HTERT RPE-1 (cell line): ENCODE results near the gene MYH6.
"Not testable (repeated sequence)": the region's sequence is repeated elsewhere in the genome, so short reads cannot be mapped to it uniquely, and the experiment has no call there.

Source experiments
- in situ Hi-C: fragments of 300-500 bp; cut with MboI; formaldehyde crosslinking; loops from 4 replicates; pipeline ENCODE4 v1.14.3; 2020; ENCODE audit warnings: low sequenced_read_pairs

Gene MYH6

DNA sequence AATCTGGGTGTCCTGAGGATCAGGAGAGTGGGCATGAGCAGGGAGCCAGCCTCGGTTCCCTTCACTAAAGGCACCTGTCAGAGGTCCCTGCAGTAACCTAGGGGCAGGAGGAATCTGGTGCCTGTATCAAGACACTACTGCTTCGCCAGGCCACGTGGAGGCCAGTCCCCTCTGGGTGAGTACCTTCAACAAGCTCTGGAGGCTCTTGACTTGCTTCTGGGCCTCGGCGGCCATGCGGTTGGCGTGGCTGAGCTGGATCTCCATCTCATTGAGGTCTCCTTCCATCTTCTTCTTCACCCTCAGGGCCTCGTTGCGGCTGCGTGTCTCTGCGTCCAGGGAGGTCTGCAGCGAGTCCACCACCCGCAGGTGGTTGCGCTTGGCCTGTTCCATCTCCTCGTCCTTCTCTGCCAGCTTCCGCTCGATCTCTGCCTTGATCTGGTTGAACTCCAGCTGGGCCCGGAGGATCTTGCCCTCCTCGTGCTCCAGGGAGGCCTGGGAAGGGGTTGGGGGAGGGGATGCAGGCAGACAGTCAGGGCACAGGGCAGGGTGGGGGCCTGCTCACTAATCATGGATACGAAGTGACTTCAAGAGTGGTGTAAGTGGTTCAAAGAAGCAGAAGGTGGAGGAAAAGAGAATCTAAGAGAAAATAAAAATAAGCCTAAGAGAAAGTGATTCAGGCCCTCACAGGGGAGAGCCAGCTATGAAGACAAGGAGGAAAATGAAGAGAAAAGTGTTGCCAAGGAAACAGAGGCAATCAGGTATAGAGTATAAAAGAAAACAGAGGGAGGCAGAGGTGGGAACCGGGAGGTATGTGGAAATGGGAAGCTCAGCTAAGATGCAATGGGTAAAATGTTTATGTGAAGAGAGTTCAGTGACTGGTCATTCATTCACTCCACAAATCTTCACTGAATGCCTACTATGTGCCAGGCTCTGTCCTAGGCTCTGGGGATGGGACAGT, 8.0 kb upstream of the MYH6 start:
- in situ Hi-C loops = no loop called here

- in situ Hi-C loops = no loop called here
These were observed 7.1 kb upstream of the MYH6 start for GRCh38 chr14:23414906-23415820.

GRCh38 chr14:23414254-23414653, 6.2 kb upstream of the MYH6 start:
- in situ Hi-C loops = no loop called here

DNA sequence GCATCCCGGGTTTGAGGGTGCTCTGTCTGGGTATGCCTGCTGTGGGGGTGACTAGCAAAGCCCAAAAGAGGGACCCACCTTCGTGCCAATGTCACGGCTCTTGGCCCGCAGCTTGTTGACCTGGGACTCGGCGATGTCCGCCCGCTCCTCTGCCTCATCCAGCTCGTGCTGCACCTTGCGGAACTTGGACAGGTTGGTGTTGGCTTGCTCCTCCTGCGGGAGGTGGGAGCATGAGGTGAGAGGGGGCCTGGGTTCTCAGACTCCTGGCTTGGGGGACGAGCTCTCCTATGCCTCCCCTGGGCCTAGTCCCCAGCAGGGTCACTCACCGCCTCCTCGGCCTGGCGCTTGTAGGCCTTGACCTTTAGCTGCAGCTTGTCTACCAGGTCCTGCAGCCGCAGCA, 5.6 kb upstream of the MYH6 start:
- in situ Hi-C loops = no loop called here

GRCh38 chr14:23411563-23412525, 3.8 kb upstream of the MYH6 start:
- in situ Hi-C loops = no loop called here

DNA sequence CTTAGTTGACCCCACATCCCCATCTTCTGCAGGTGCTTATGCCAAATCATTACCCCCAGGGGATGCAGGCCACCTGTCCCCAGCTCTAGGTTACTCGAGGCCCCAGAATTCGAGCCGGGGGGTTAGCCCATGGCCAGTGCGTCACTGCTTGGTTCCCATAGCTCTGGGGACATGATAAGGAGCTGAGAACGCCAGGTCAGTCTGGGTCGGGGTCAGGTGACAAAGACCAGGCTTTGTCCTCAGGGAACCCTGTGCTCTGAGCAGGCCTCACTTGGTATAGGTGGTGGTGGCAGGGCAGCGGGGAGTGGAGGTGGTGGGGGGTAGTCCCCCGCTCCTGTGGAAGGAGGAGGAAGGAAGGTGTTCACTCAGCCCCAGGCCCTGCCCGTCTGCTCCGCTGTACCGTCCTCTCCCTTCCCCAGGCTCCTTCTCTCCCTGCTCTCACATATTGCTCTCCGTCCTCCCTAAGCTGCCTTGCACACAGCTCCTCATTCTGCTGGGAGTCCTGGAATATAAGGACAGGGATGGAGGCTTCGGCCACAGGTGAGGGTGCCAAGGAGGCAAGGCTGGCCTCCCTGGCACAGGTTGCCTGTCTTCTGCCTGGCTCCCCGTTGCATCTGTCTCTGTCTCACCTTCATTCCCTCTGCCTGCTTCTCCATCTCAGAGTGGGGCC, 2.0 kb upstream of the MYH6 start:
- in situ Hi-C loops = no loop called here

GRCh38 chr14:23409475-23409874, 1.4 kb upstream of the MYH6 start:
- in situ Hi-C loops = no loop called here

GRCh38 chr14:23408307-23408630, 196 bp upstream of the MYH6 start:
- in situ Hi-C loops = no loop called here

DNA sequence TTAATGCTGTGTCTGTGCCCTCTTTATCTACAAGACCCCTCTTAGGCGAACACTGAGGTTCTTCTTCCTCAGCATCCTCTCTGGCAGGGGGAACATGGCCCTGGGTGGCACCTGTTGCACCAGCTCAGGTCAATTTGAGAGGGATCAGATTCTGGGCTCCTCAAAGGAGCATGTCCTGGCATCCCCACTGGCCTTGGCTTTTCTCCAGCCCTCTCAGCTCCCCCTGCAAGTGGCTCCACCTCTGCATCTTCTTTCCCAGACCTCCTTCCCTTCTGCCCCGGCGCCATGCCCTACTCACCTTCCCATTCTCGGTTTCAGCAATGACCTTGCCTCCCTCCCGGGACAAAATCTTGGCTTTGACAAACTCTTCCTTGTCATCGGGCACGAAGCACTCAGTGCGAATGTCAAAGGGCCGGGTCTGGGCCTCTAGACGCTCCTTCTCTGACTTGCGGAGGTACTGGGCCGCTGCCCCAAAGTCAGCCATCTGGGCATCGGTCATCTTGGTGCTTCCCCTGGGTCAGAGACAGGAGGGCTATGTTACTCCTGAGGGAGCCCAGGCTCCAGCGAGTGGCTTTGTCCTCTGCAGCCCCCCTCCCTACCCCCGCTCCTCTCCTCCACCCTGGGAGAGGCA, 1.2 kb downstream of the MYH6 start:
- in situ Hi-C loops = no loop called here

DNA sequence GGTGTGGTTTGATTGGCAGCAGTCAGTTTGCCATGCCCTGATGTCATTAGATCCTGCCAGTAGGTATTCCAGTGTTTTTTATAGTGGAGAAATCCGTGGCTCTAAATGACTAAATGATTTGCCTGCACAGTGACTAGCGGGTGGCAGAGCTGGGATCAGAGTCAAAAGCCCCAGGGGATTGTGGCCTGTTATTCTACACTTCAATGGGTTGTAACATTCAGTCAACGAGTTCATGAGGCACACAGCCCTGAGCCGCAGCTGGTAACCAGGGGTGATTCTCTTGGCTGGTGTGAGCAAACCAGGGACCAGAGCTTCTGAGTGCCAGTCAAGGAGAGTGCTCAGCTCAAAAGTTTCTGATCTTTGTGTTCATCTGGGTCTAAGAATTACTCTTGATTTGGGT, 1.8 kb downstream of the MYH6 start:
- in situ Hi-C loops = no loop called here

GRCh38 chr14:23405516-23406025, 2.5 kb downstream of the MYH6 start:
- in situ Hi-C loops = no loop called here

- in situ Hi-C loops = no loop called here
These were observed 3.0 kb downstream of the MYH6 start for GRCh38 chr14:23405096-23405495.

GRCh38 chr14:23404331-23404900, 3.7 kb downstream of the MYH6 start:
- in situ Hi-C loops = no loop called here

DNA sequence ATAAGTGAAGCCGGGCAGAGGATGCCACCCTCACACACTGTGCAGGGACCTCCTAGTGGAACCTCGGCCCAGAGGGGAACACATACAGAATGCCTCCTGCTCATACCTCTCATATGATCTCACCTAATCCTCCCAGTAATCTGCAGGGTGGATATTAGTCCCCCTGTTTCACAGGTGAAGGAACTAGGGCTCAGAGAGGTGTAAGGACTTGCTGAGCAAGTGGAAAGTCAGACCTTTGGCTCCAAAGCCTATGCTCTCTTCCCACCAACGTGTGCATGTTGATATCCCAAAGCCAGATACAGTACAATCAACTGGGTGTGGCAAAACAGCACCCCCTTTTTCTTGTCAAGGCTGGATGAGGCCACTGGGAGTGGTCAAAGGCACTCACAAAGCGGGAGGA, 4.2 kb downstream of the MYH6 start:
- in situ Hi-C loops = no loop called here

DNA sequence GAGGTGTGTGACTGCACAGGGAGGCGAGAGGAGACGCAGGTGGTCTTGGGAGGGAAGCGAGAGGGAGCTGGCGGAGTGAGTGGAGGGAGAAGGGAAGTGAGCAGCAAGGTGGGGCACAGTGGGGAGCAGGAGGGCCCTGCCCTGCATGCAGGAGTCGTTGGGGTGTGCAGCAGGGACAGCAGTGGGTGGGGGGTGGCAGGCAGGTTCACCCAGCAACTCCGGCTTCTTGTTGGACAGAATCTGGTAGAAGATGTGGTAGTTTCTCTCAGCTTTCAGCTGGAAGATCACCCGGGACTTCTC, 5.0 kb downstream of the MYH6 start:
- in situ Hi-C loops = no loop called here

- in situ Hi-C loops = no loop called here
These were observed 5.6 kb downstream of the MYH6 start for GRCh38 chr14:23402296-23403138.

DNA sequence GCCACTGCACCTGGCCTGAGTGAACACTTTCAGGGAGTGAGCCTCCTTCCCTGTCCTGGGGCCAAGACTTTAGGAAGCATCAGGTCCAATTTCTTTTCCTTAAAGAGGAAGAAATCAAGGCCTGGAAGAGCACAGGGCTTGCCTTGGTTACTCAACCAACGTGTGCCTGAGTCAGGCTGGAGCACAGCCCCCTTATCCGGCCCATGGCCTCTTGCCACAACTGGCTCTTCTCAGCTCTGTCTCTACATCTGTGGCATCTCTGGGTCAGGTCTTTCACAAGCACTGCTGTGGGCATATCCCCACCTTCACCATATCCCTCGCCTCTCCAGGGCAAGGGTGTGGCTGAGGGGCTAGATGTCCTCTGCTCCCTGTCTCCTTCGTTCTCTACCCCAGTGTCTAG, 6.8 kb downstream of the MYH6 start:
- in situ Hi-C loops = no loop called here

DNA sequence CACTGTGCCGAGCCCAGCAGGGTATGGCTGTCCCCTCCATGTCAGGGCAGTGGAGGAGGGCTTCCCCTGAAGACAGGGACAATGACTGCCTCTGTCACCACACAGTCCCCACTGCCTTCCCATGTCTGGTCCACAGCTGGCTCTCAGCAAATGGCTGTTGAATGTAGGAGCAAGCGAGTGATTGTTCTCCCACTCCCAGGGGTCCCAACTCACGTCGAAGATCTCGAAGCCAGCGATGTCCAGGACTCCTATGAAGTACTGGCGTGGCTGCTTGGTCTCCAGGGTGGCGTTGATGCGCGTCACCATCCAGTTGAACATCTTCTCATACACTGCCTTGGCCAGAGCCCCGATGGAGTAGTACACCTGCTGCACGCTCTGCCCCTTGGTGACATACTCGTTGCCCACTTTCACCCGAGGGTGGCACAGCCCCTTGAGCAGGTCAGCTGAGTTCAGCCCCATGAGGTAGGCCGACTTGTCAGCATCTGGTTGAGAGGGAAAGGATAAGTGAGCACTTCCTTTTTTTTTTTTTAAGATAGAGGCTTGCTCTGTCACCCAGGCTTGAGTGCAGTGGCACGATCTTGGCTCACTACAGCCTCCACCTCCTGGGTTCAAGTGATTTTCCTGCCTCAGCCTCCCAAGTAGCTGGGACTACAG, 7.5 kb downstream of the MYH6 start:
- in situ Hi-C loops = not testable (repeated sequence)
